Common myeloid progenitor, CD34-positive (primary cell): ENCODE data around the gene ZCWPW1.
A peak's percentile ranks its signal among the peaks of the same experiment; 100 is the strongest.

Experiments used
- CTCF ChIA-PET: fragments of 350-600 bp; sonication (Branson Sonifier 250); formaldehyde crosslinking; loops from one replicate; lab custom pipeline; 2021; ENCODE audit warnings: antibody characterized with exemption; lab: Charles Lee
- POLR2A ChIA-PET: fragments of 350-600 bp; sonication (Branson Sonifier 250); formaldehyde crosslinking; loops from one replicate; lab custom pipeline; 2021; ENCODE audit warnings: antibody characterized with exemption; lab: Charles Lee
- DNase-seq, 3 donors: peaks; one replicate each; pipeline versions ENCODE4 v3.0.0 to v3.0.0-alpha.2; 2013
- H3K27ac ChIP-seq, 2 experiments: 1 replicate in 1 of 2; 2 replicates in 1 of 2; pipeline ENCODE4 v1.7.0; 2013; ENCODE audit warnings: inconsistent platforms in 2 of 2, low read length in 2 of 2, mild to moderate bottlenecking in 2 of 2, low read depth in 1 of 2, moderate library complexity in 1 of 2; ENCODE audit not compliant: severe bottlenecking in 2 of 2, insufficient read depth in 1 of 2, poor library complexity in 1 of 2
- H3K27me3 ChIP-seq, 5 experiments: replicated peaks in 2 of 5; 1 replicate in 3 of 5; 2 replicates in 2 of 5; pipeline versions ENCODE4 v1.6.1 to v1.7.0; 2013; ENCODE audit warnings: low read length in 4 of 5, mild to moderate bottlenecking in 2 of 5, moderate library complexity in 2 of 5, inconsistent platforms in 1 of 5; ENCODE audit not compliant: insufficient read depth in 5 of 5, control insufficient read depth in 4 of 5
- H3K36me3 ChIP-seq, 4 experiments: 1 replicate in 2 of 4; 2 replicates in 2 of 4; pipeline versions ENCODE4 v1.6.1 to v1.7.0; 2013; ENCODE audit warnings: low read length in 3 of 4, control low read depth in 1 of 4, mild to moderate bottlenecking in 1 of 4; ENCODE audit not compliant: control insufficient read depth in 4 of 4, insufficient read depth in 4 of 4
- H3K4me1 ChIP-seq, 4 experiments: 1 replicate in 3 of 4; 2 replicates in 1 of 4; pipeline versions ENCODE4 v1.6.1 to v1.7.1; 2013; ENCODE audit warnings: low read length in 3 of 4, mild to moderate bottlenecking in 3 of 4, control low read depth in 1 of 4, inconsistent platforms in 1 of 4, moderate library complexity in 1 of 4; ENCODE audit not compliant: control insufficient read depth in 4 of 4, insufficient read depth in 4 of 4; ENCODE audit errors: control extremely low read depth in 1 of 4
- H3K4me3 ChIP-seq, 7 experiments: 1 replicate in 4 of 7; 2 replicates in 3 of 7; pipeline versions ENCODE4 v1.5.1 to v1.7.0; 2013; ENCODE audit warnings: mild to moderate bottlenecking in 7 of 7, low read length in 6 of 7, moderate library complexity in 6 of 7, inconsistent platforms in 2 of 7, low read depth in 2 of 7, control low read depth in 1 of 7; ENCODE audit not compliant: insufficient read depth in 4 of 7, control insufficient read depth in 1 of 7; ENCODE audit errors: extremely low read depth in 1 of 7
- H3K9me3 ChIP-seq, 5 experiments: 1 replicate in 4 of 5; 2 replicates in 1 of 5; pipeline versions ENCODE4 v1.6.1 to v1.7.1; 2013; ENCODE audit warnings: low read length in 4 of 5, mild to moderate bottlenecking in 2 of 5, inconsistent platforms in 1 of 5, low read depth in 1 of 5, moderate library complexity in 1 of 5; ENCODE audit not compliant: control insufficient read depth in 4 of 5, insufficient read depth in 2 of 5; ENCODE audit errors: control extremely low read depth in 1 of 5
- WGBS: methylation state at CpG from one replicate; pipeline ENCODE4 v1.1.5; 2013; ENCODE audit not compliant: insufficient coverage; 5-methylcytosine and 5-hydroxymethylcytosine counted together

Gene ZCWPW1

GRCh38 chr7:100466653-100467605, 38.4 kb upstream of the ZCWPW1 start:
- H3K36me3 ChIP-seq: peaks cover 3 to 53% (median 29%) of the 10 kb centered on the region in 4 experiments
- ChIA-PET POLR2A (no interaction called here), CTCF (interaction anchor here (1.4 to 11.8 kb wide), 3 partner anchors 12 to 94 kb away, joined by 4 to 177 read pairs (median 142); partner anchors contain the start of genes NYAP1 and TSC22D4)

GRCh38 chr7:100465702-100466311, 37.3 kb upstream of the ZCWPW1 start:
- POLR2A ChIA-PET: interaction anchor here (0.5 to 1.4 kb wide), 6 partner anchors 22 to 386 kb away, joined by 3 to 6 read pairs (median 3); partner anchors contain the start of genes SLC12A9 and ZCWPW1
- Histone ChIP-seq H3K4me1 (peaks cover 0 to 11% (median 7%) of the 10 kb centered on the region in 4 experiments), H3K9me3 (no peaks in the 10 kb centered on the region), H3K36me3 (peaks cover 3 to 53% (median 27%) of the 10 kb centered on the region in 4 experiments), H3K27me3 (no peaks in the 10 kb centered on the region), H3K27ac (no peak overlapping the region), H3K4me3 (peak overlapping the region in 1 of 7 experiments; percentile 5)
- CTCF ChIA-PET: interaction anchor here (0.6 to 11.8 kb wide), 19 partner anchors 9 to 384 kb away, joined by 3 to 177 read pairs (median 5); partner anchors contain the start of genes FBXO24, GIGYF1, LRCH4 and NYAP1
- peak; percentile 62 to 78 (median 74) for DNase-seq
- WGBS: 11% methylated on average over 8 of the region's 17 CpGs

More at GRCh38 chr7:100466653-100467605, 38.4 kb upstream of the ZCWPW1 start:
- Histone ChIP-seq H3K9me3 (no peaks in the 10 kb centered on the region), H3K4me1 (peaks cover 0 to 11% (median 7%) of the 10 kb centered on the region in 4 experiments), H3K4me3 (no peak overlapping the region), H3K27ac (no peak overlapping the region), H3K27me3 (no peaks in the 10 kb centered on the region)
- DNase-seq: no peak
- WGBS: 96% methylated on average over 8 of the region's 32 CpGs

GRCh38 chr7:100465299-100465698, 36.8 kb upstream of the ZCWPW1 start:
- Histone ChIP-seq H3K4me3 (no peak overlapping the region), H3K9me3 (no peaks in the 10 kb centered on the region), H3K36me3 (peaks cover 3 to 50% (median 26%) of the 10 kb centered on the region in 4 experiments), H3K4me1 (peaks cover 0 to 11% (median 7%) of the 10 kb centered on the region in 4 experiments), H3K27ac (no peak overlapping the region), H3K27me3 (no peaks in the 10 kb centered on the region)
- POLR2A ChIA-PET: interaction anchor here (0.5 to 1.4 kb wide), 5 partner anchors 24 to 387 kb away, joined by 3 to 6 read pairs (median 3); partner anchors contain the start of genes SLC12A9 and ZCWPW1
- CTCF ChIA-PET: interaction anchor here (0.6 to 11.8 kb wide), 20 partner anchors 8 to 385 kb away, joined by 3 to 177 read pairs (median 5); partner anchors contain the start of genes FBXO24, GIGYF1, LRCH4 and NYAP1
- WGBS: 95% methylated on average over 7 of the region's 8 CpGs
- no peak for DNase-seq

GRCh38 chr7:100464791-100465190, 36.3 kb upstream of the ZCWPW1 start:
- H3K27me3 ChIP-seq: no peaks in the 10 kb centered on the region
- ChIA-PET CTCF (interaction anchor here (0.6 to 11.8 kb wide), 11 partner anchors 8 to 165 kb away, joined by 3 to 177 read pairs (median 5); partner anchors contain the start of genes FBXO24, LRCH4, NYAP1 and TSC22D4), POLR2A (interaction anchor here (1.4 kb wide), 1 partner anchor 36 kb away, joined by 6 read pairs; the partner anchor contains the start of gene ZCWPW1)
- no peak for DNase-seq
- no peaks in the 10 kb centered on the region for H3K9me3 ChIP-seq
- WGBS: 100% methylated on average over 1 of the region's 2 CpGs
- no peak overlapping the region for H3K4me3 ChIP-seq
- peaks cover 0 to 11% (median 7%) of the 10 kb centered on the region in 4 experiments for H3K4me1 ChIP-seq
- H3K27ac ChIP-seq: no peak overlapping the region
- peaks cover 3 to 47% (median 23%) of the 10 kb centered on the region in 4 experiments for H3K36me3 ChIP-seq

- no peaks in the 10 kb centered on the region for H3K27me3 ChIP-seq
- DNase-seq: no peak
- no peaks in the 10 kb centered on the region for H3K9me3 ChIP-seq
- H3K4me3 ChIP-seq: no peak within 1 kb of the TSS
- peaks cover 0 to 6% (median 2%) of the 10 kb centered on the region in 4 experiments for H3K4me1 ChIP-seq
- POLR2A ChIA-PET: interaction anchor here (0.6 kb wide), 1 partner anchor 1805 kb away, joined by 4 read pairs; no protein-coding TSS in a partner anchor
- peaks cover 5 to 47% (median 22%) of the 10 kb centered on the region in 4 experiments for H3K36me3 ChIP-seq
- CTCF ChIA-PET: interaction anchor here (1.0 to 11.8 kb wide), 9 partner anchors 11 to 229 kb away, joined by 3 to 177 read pairs (median 5); partner anchors contain the start of genes FBXO24, LRCH4, MEPCE and NYAP1
- 96% methylated on average over 6 of the region's 7 CpGs for WGBS
- no peak within 1 kb of the TSS for H3K27ac ChIP-seq
Measured at GRCh38 chr7:100464210-100464660, 35.7 kb upstream of the ZCWPW1 start, which contains the start of gene SPACDR. Gene SPACDR, minus strand, starts transcription at chr7:100464260. Its CDS starts 235 bp downstream, at chr7:100464025.

- ChIA-PET CTCF (interaction anchor here (1.0 to 9.7 kb wide), 5 partner anchors 7 to 131 kb away, joined by 4 to 160 read pairs (median 4); partner anchors contain the start of genes MEPCE, PPP1R35 and ZCWPW1), POLR2A (interaction anchor here (0.6 kb wide), 1 partner anchor 58 kb away, joined by 6 read pairs; no protein-coding TSS in a partner anchor)
- H3K4me3 ChIP-seq: no peak overlapping the region
- H3K4me1 ChIP-seq: peaks cover 4 to 24% (median 20%) of the 10 kb centered on the region in 4 experiments
- H3K36me3 ChIP-seq: peaks cover 2 to 13% (median 8%) of the 10 kb centered on the region in 4 experiments
- no peak overlapping the region for H3K27ac ChIP-seq
- DNase-seq: no peak
- 100% methylated on average over 3 of the region's 6 CpGs for WGBS
- H3K9me3 ChIP-seq: no peaks in the 10 kb centered on the region
- H3K27me3 ChIP-seq: no peaks in the 10 kb centered on the region
Measured at GRCh38 chr7:100457033-100457432, 28.5 kb upstream of the ZCWPW1 start.
